ENCODE data around the gene H6PD.

The H6PD gene

DNA sequence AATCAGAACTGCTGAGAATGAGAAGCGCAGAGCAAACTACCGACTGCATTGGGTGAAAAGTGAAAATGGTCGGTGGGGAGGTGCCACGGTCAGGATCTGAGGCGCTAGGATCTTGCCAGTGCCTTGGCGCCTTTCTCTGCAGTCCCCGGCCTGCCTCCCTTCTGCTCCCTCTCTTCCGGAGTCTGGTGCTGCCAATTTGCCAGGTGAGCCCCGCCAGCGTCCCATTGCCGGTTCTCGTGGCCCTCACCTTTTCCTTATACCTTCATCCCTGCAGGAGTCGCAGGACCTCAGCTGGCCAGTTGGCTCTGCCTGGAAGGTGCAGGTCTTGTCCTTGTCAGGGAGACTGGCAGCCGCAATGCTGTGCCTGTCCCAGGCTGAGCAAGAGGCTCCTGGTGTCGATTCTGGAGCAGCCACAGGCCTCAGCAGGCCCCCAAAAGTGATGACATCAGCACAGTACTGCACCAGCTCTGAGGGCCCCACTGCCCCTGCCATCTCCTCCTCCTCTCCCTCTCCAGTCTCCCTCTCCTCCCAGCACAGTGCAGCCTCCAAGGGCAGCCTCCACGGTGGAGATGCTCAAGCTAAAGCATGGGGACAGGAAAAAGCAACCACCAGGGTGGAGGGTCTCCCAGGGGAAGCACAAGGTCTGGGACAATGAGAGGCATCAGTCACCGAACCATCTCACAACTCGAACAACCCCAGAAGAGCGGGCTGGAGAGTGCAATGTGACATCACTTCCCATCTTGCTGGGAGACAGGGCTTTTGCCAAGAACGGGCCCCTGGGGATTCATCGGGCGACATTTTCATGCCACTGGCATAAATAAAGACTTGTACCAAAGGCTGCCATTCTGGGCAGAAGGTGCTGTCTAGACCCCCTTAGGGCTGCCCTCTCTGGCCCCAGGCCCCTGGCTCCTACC lies 37.1 kb upstream of the H6PD start:
- H3K27ac ChIP-seq = no peak overlapping the region
- H3K36me3 ChIP-seq = no peaks in the 10 kb centered on the region
- no peaks in the 10 kb centered on the region for H3K9me3 ChIP-seq
- no peak overlapping the region for H3K4me3 ChIP-seq (ENCODE audit: low read depth in 1 of 2, low read length in 1 of 2)
- peaks cover 66% of the 10 kb centered on the region for H3K27me3 ChIP-seq
- TF ChIP-seq, protein P1, sequence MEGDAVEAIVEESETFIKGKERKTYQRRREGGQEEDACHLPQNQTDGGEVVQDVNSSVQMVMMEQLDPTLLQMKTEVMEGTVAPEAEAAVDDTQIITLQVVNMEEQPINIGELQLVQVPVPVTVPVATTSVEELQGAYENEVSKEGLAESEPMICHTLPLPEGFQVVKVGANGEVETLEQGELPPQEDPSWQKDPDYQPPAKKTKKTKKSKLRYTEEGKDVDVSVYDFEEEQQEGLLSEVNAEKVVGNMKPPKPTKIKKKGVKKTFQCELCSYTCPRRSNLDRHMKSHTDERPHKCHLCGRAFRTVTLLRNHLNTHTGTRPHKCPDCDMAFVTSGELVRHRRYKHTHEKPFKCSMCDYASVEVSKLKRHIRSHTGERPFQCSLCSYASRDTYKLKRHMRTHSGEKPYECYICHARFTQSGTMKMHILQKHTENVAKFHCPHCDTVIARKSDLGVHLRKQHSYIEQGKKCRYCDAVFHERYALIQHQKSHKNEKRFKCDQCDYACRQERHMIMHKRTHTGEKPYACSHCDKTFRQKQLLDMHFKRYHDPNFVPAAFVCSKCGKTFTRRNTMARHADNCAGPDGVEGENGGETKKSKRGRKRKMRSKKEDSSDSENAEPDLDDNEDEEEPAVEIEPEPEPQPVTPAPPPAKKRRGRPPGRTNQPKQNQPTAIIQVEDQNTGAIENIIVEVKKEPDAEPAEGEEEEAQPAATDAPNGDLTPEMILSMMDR (IDR thresholded peaks at IDR 0.05) = no peak
- H3K4me1 ChIP-seq (ENCODE audit: control insufficient read depth in 1 of 2, insufficient read depth in 1 of 2, low read depth in 1 of 2, low read length in 1 of 2) = peaks cover 32 to 39% of the 10 kb centered on the region in 2 experiments

DNA sequence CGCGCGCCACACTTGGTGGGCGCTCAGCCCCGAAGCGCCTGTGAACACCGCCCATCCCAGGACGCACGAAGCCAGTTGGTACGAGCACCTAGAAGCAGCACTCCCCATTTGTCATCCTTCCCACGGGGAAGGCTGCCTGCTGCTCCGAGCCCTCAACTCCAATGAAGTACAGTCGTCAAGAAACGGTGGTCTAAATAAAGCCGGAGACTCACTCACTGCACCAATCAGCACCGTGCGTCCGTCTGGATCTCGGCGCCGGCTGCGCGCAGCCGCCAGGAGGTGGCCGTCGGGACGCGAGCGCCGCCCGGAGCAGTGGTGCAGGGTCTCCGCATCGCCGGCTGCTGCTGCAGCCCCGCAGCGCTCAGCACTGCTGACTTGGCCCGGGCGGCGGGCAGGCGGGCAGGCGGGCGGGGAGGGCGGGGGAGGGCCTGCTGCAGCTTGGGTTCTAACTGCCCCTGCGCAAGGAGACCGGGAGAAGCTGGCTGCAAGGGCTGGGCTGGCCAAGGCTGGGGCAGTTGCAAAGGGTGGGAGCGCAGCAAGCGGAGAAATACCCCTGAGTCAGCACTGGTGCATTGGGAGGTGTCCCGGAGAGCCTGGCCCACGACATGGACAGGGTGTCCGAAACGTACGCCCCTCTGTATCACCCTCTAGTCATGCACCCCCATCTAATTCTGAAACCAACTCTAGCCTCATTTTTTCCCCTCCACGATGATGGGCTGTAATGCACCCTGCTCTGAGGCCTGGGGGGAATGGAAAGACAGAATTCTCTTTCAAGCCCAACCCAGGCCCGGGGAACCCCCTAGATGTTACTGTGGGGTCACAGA lies 35.8 kb upstream of the H6PD start:
- Histone ChIP-seq H3K36me3 (no peaks in the 10 kb centered on the region), H3K27me3 (peaks cover 79% of the 10 kb centered on the region), H3K4me3 (ENCODE audit: low read depth in 1 of 2, low read length in 1 of 2) (no peak overlapping the region), H3K9me3 (no peaks in the 10 kb centered on the region), H3K27ac (no peak overlapping the region), H3K4me1 (ENCODE audit: control insufficient read depth in 1 of 2, insufficient read depth in 1 of 2, low read depth in 1 of 2, low read length in 1 of 2) (peaks cover 38 to 50% of the 10 kb centered on the region in 2 experiments)
- TF ChIP-seq, protein P1 (IDR thresholded peaks at IDR 0.05) = no peak

DNA sequence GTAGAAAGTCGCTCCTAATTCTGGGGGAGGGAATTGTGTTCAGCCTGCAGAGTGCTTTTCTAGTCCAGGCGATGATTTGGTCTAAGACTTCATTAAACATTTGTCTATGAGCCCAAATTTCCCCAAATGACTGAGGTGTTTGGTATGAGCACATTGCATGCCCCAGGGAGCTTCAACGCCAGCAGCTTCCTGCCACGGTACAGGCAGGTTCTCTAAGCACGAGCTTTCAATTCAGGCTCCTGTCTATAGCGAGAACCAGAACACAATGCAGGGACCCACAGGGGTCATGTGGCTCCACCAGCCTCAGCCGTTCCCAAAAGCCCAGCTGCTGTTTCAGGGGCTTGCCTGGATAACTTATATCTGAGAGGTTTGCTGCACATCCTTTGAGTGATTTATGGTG lies 34.1 kb upstream of the H6PD start:
- TF ChIP-seq, protein P1 (IDR thresholded peaks at IDR 0.05) = no peak

DNA sequence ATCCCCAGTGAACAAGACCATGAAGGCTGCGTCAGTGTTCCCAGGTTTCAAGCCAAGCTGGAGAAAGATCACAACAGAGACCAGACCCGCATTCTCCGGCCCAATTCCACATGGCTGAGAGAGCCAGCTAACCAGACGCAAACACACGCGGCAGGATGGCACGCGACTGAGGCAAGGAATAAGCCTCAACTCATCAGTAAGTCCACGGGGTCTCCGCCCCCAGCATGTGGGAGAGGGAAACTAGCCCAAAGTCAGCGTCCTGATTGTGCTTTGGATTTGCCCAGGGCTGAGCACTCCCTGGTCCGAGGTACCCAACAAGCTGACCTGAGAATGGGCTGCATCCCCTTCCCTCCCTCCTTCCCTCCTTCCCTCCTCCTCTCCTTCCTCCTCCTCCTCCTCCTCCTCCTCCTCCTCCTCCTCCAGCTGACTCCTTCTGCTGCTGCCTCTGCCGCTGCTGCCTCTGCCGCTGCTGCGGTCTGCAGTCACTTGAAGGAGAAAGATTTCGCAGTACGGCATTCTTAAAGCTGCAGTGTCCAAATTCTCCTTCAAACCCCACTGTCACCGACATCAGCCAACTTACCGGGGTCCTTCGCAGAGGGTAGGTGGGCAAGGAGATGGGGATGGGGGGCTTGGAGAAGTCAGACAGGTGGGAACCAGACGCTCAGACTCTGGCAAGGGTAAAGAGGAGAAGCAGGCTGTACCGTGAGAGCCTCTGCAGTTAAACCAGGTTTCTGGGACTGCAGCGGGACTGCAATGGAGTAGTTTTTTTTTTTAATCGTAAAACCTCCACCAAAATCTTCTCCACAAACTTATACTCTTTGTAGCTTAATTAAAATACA lies 33.0 kb upstream of the H6PD start:
- Histone ChIP-seq H3K9me3 (no peaks in the 10 kb centered on the region), H3K4me3 (ENCODE audit: low read depth in 1 of 2, low read length in 1 of 2) (no peak overlapping the region), H3K36me3 (no peaks in the 10 kb centered on the region), H3K4me1 (ENCODE audit: control insufficient read depth in 1 of 2, insufficient read depth in 1 of 2, low read depth in 1 of 2, low read length in 1 of 2) (peaks cover 29 to 47% of the 10 kb centered on the region in 2 experiments), H3K27ac (no peak overlapping the region), H3K27me3 (peaks cover 89% of the 10 kb centered on the region)
- TF ChIP-seq, protein P1 (IDR thresholded peaks at IDR 0.05) = no peak

More for the DNA sequence above, 34.1 kb upstream of the H6PD start:
- Histone ChIP-seq H3K9me3 (no peaks in the 10 kb centered on the region), H3K36me3 (no peaks in the 10 kb centered on the region), H3K4me3 (ENCODE audit: low read depth in 1 of 2, low read length in 1 of 2) (no peak overlapping the region), H3K4me1 (ENCODE audit: control insufficient read depth in 1 of 2, insufficient read depth in 1 of 2, low read depth in 1 of 2, low read length in 1 of 2) (peaks cover 38 to 54% of the 10 kb centered on the region in 2 experiments), H3K27me3 (peaks cover 91% of the 10 kb centered on the region), H3K27ac (no peak overlapping the region)
